Stimulated activated CD8-positive, alpha-beta memory T cell treated with anti-CD3 and anti-CD28 coated beads, Interleukin-7, amount 100 ng/mL, for 24 hours (primary cell): Measurements from ENCODE around the gene DENND2A.
"Not testable (repeated sequence)": the region's sequence is repeated elsewhere in the genome, so short reads cannot be mapped to it uniquely, and the experiment has no call there.

Source experiments
- DNase-seq: peaks from one replicate; pipeline ENCODE4 v3.0.0-alpha.2; 2020; ENCODE audit warnings: low read depth

The DENND2A gene

GRCh38 chr7:140587243-140587642, 53.4 kb downstream of the DENND2A start:
- DNase-seq = no peak

GRCh38 chr7:140586516-140586915, 54.1 kb downstream of the DENND2A start:
- DNase-seq = no peak

DNA sequence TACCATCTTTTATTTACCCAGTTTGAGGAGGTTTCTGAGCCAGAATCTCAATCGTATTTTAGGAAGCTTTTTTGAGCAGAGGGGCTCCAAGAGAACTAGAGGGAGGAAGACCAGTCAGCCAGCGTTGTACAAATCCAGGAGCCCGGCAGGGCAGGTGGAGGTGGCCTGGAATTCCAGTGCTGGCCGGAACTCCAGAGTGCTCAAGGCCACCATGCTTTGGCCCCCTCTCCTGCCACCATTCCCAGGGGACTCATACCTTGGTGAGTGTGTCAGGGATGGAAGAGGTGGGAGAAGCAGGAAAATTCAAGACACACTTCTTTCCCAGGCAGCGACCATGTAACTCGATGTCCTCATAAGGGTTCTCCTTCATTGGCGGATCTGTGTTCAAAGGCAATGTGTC, 55.3 kb downstream of the DENND2A start:
- no peak for DNase-seq

GRCh38 chr7:140584195-140584851, 56.3 kb downstream of the DENND2A start:
- no peak for DNase-seq

GRCh38 chr7:140581411-140581810, 59.2 kb downstream of the DENND2A start:
- no peak for DNase-seq

- DNase-seq = no peak
These were observed 63.0 kb downstream of the DENND2A start for GRCh38 chr7:140577651-140578050.

- DNase-seq = no peak
These were observed 64.0 kb downstream of the DENND2A start for GRCh38 chr7:140576589-140576988.

DNA sequence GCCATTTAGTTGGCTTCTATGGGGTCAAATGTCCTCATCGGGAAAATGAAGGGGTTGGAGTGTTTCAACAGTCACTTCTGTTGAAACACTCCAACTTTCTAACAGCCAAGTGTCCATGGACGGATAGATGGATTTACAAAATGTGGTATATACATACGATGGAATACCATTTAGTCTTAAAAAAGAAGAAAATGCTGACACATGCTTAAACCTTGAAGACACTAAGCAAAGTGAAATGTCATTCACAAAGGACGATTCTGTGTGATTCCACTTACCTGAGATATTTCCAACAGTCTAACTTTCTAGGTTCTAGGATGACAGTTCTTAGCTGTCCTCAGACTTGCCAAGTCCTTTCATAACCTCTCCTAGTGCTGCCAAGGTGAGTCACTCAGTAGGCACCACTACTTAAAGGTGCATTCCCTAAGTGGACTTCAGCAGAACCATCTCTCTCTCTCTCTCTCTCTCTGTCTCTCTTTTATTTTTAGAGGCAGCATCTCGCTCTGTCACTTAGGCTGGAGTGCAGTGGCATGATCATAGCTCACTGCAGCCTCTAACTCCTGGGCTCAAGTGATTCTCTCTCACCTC, 69.0 kb downstream of the DENND2A start:
- no peak for DNase-seq

DNA sequence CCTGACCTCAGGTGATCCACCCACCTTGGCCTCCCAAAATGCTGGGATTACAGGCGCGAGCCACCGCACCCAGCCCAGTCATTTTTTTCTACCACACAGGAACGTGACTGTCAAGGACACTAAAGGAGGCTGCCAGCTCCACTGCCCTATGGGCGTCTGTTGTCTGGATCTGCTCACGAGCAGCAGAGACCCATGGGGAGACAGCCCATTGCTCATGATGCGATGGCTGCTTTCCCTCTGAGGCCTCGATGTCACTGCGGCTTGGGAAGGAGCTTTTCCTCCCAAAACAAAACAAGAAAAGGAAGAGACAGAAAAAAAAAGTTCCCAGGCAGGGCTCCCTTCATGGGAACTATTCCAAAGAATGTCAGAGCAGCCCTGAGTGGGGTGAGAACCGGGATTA, 70.5 kb downstream of the DENND2A start:
- no peak for DNase-seq

GRCh38 chr7:140568021-140568813, 72.4 kb downstream of the DENND2A start:
- DNase-seq = no peak

DNA sequence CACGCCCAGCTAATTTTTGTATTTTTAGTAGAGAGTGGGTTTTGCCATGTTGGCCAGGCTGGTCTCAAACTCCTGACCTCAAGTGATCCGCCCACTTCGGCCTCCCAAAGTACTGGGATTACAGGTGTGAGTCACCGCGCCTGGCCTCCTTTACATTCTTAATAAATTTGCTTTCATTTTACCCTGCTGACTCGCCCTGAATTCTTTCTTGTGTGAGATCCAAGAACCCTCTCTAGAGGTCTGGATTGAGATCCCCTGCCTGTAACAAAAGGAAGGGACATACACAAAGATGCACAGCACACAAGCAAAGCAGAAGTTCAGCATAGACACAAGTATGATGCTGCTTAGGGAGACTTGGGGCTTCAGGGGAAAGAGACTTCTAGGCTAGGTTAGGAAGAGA, 74.4 kb downstream of the DENND2A start:
- DNase-seq = not testable (repeated sequence)

DNA sequence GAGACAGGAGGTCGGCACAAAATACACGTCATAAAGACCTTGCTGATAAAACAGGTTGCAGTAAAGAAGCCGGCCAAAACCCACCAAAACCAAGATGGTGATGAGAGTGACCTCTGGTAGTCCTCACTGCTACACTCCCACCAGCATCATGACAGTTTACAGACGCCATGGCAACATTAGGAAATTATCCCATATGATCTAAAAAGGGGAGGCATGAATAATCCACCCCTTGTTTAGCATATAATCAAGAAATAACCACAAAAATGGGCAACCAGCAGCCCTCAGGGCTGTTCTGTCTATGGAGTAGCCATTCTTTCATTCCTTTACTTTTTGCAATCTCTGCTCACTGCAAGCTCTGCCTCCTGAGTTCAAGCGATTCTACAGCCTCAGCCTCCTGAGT, 74.9 kb downstream of the DENND2A start:
- DNase-seq = not testable (repeated sequence)

DNA sequence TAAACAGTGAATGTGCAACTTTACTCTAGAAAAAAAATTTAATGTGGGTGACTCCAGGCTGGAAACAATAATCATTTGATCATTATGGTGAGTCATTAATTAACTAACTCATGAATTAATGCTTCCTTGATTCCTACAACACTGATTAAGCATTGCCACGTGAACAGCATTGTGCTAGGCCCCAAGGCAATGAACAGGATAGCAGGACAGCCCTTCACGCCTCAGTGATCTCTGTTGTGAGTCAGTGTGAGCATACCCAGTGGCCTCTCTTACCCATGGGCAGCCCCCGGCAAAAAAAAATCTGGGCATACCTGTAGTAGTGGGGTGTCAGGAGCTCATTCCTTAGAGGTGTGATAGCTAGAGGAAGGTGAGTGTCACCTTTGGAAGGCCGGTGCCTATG, 76.0 kb downstream of the DENND2A start:
- DNase-seq = no peak

DNA sequence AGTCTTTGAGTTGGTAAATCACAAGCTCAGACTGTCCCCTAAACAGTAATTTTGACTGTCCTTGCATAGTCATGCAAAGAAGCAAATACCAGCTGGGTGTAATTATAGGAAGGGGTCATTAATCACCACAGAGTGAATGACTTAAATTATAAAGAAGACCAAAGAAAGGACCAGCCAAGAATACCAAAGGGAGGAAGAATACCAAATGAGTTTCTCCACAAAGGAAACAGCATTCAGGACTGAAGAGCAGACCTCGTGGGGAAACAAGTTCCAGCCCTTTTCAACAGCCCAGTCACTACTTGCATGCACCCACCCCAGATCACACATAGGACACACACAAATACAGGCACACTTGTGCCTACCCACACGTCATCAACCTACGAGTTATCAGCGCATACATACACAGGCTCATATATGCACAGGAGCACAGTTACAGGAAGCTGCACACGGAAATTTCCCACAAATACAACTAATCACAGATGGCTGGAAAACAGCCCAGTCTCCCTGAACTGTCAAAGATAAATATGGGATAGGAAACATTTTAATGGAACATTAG, 77.6 kb downstream of the DENND2A start:
- DNase-seq = no peak

- no peak for DNase-seq
These were observed 81.2 kb downstream of the DENND2A start for GRCh38 chr7:140559410-140559809.

- no peak for DNase-seq
These were observed 82.6 kb downstream of the DENND2A start for GRCh38 chr7:140557809-140558518.

DNA sequence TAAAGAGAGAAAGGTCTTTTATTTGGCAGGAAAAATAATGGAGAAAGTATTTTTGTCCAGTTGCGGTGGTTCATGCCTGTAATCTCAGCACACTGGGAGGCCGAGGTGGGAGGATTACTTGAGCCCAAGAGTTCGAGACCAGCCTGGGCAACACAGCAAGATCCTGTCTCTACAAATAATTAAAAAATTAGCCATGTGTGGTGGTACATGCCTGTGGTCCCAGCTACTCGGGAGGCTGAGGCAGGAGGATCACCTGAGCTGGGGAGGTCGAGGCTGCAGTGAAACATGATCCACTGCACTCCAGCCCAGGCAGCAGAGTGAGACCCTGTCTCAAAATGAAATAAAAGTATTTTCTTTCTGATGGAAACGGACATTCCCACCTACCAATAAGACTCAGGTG, 83.5 kb downstream of the DENND2A start:
- DNase-seq = no peak

- DNase-seq = not testable (repeated sequence)
These were observed 87.4 kb downstream of the DENND2A start for GRCh38 chr7:140553236-140553635.

- DNase-seq = no peak
These were observed 88.4 kb downstream of the DENND2A start for GRCh38 chr7:140552240-140552679.

GRCh38 chr7:140551355-140552239, 89.0 kb downstream of the DENND2A start:
- DNase-seq = no peak

GRCh38 chr7:140546947-140547346, 93.7 kb downstream of the DENND2A start:
- no peak for DNase-seq
